ENCODE measurements around the gene DEK.

The DEK gene

GRCh38 chr6:18264923-18265377 lies 620 bp upstream of the DEK start:
- Histone ChIP-seq H3K27ac (ENCODE audit: low read depth, low read length) (peak overlapping the region; percentile 68), H3K9ac (ENCODE audit: low read depth, low read length) (peak overlapping the region; percentile 19; the same call in 1 of the 2 replicates), H3K36me3 (ENCODE audit: control insufficient read depth, insufficient read depth, low read length) (peaks cover 20% of the 10 kb centered on the region), H3K27me3 (ENCODE audit: control insufficient read depth, insufficient read depth, low read length) (no peaks in the 10 kb centered on the region), H3K4me1 (ENCODE audit: control insufficient read depth, insufficient read depth, low read length) (peaks cover 19% of the 10 kb centered on the region; the same call in 1 of the 2 replicates), H3K4me3 (ENCODE audit: low read depth, low read length) (peak overlapping the region; percentile 91), H3K9me3 (ENCODE audit: control insufficient read depth, insufficient read depth, low read length) (no peaks in the 10 kb centered on the region)

GRCh38 chr6:18263418-18264218 lies 712 bp downstream of the DEK start:
- H3K4me1 ChIP-seq (ENCODE audit: control insufficient read depth, insufficient read depth, low read length): peaks cover 19% of the 10 kb centered on the region
- H3K27me3 ChIP-seq (ENCODE audit: control insufficient read depth, insufficient read depth, low read length): no peaks in the 10 kb centered on the region
- H3K4me3 ChIP-seq (ENCODE audit: low read depth, low read length): peak overlapping the region; percentile 91
- H3K9ac ChIP-seq (ENCODE audit: low read depth, low read length): peak overlapping the region; percentile 99
- no peaks in the 10 kb centered on the region for H3K9me3 ChIP-seq (ENCODE audit: control insufficient read depth, insufficient read depth, low read length)
- peak overlapping the region; percentile 97 for H3K27ac ChIP-seq (ENCODE audit: low read depth, low read length)
- peaks cover 29% of the 10 kb centered on the region for H3K36me3 ChIP-seq (ENCODE audit: control insufficient read depth, insufficient read depth, low read length)

- Histone ChIP-seq H3K4me3 (ENCODE audit: low read depth, low read length) (peak overlapping the region; percentile 91), H3K4me1 (ENCODE audit: control insufficient read depth, insufficient read depth, low read length) (peaks cover 19% of the 10 kb centered on the region), H3K27me3 (ENCODE audit: control insufficient read depth, insufficient read depth, low read length) (no peaks in the 10 kb centered on the region), H3K36me3 (ENCODE audit: control insufficient read depth, insufficient read depth, low read length) (peaks cover 37% of the 10 kb centered on the region), H3K9ac (ENCODE audit: low read depth, low read length) (peak overlapping the region; percentile 99), H3K9me3 (ENCODE audit: control insufficient read depth, insufficient read depth, low read length) (no peaks in the 10 kb centered on the region), H3K27ac (ENCODE audit: low read depth, low read length) (peak overlapping the region; percentile 97)
These were observed 1.5 kb downstream of the DEK start for GRCh38 chr6:18262702-18263417.

- Histone ChIP-seq H3K27me3 (ENCODE audit: control insufficient read depth, insufficient read depth, low read length) (no peaks in the 10 kb centered on the region), H3K4me1 (ENCODE audit: control insufficient read depth, insufficient read depth, low read length) (peaks cover 19% of the 10 kb centered on the region), H3K9ac (ENCODE audit: low read depth, low read length) (no peak overlapping the region), H3K4me3 (ENCODE audit: low read depth, low read length) (peak overlapping the region; percentile 91), H3K9me3 (ENCODE audit: control insufficient read depth, insufficient read depth, low read length) (no peaks in the 10 kb centered on the region), H3K36me3 (ENCODE audit: control insufficient read depth, insufficient read depth, low read length) (peaks cover 47% of the 10 kb centered on the region), H3K27ac (ENCODE audit: low read depth, low read length) (peak overlapping the region; percentile 13)
These were observed 2.5 kb downstream of the DEK start for GRCh38 chr6:18261877-18262276.

GRCh38 chr6:18260448-18261106 lies 3.8 kb downstream of the DEK start:
- 0 out of 2 replicates have a peak overlapping the region, but pooled peaks have one; percentile 21 for H3K9ac ChIP-seq (ENCODE audit: low read depth, low read length)
- H3K27me3 ChIP-seq (ENCODE audit: control insufficient read depth, insufficient read depth, low read length): no peaks in the 10 kb centered on the region
- no peak overlapping the region for H3K4me3 ChIP-seq (ENCODE audit: low read depth, low read length)
- H3K4me1 ChIP-seq (ENCODE audit: control insufficient read depth, insufficient read depth, low read length): peaks cover 19% of the 10 kb centered on the region
- H3K27ac ChIP-seq (ENCODE audit: low read depth, low read length): no peak overlapping the region
- H3K9me3 ChIP-seq (ENCODE audit: control insufficient read depth, insufficient read depth, low read length): no peaks in the 10 kb centered on the region
- peaks cover 60% of the 10 kb centered on the region for H3K36me3 ChIP-seq (ENCODE audit: control insufficient read depth, insufficient read depth, low read length)

GRCh38 chr6:18259675-18260447 lies 4.5 kb downstream of the DEK start:
- Histone ChIP-seq H3K9me3 (ENCODE audit: control insufficient read depth, insufficient read depth, low read length) (no peaks in the 10 kb centered on the region), H3K4me3 (ENCODE audit: low read depth, low read length) (no peak overlapping the region), H3K27me3 (ENCODE audit: control insufficient read depth, insufficient read depth, low read length) (no peaks in the 10 kb centered on the region), H3K27ac (ENCODE audit: low read depth, low read length) (no peak overlapping the region), H3K36me3 (ENCODE audit: control insufficient read depth, insufficient read depth, low read length) (peaks cover 67% of the 10 kb centered on the region), H3K4me1 (ENCODE audit: control insufficient read depth, insufficient read depth, low read length) (peaks cover 19% of the 10 kb centered on the region), H3K9ac (ENCODE audit: low read depth, low read length) (no peak overlapping the region)

- Histone ChIP-seq H3K9ac (ENCODE audit: low read depth, low read length) (no peak overlapping the region), H3K27ac (ENCODE audit: low read depth, low read length) (no peak overlapping the region), H3K4me3 (ENCODE audit: low read depth, low read length) (no peak overlapping the region), H3K4me1 (ENCODE audit: control insufficient read depth, insufficient read depth, low read length) (no peaks in the 10 kb centered on the region; the same call in 1 of the 2 replicates), H3K9me3 (ENCODE audit: control insufficient read depth, insufficient read depth, low read length) (no peaks in the 10 kb centered on the region), H3K36me3 (ENCODE audit: control insufficient read depth, insufficient read depth, low read length) (peaks cover 92% of the 10 kb centered on the region), H3K27me3 (ENCODE audit: control insufficient read depth, insufficient read depth, low read length) (no peaks in the 10 kb centered on the region)
These were observed 9.5 kb downstream of the DEK start for GRCh38 chr6:18254793-18255192.

- Histone ChIP-seq H3K4me1 (ENCODE audit: control insufficient read depth, insufficient read depth, low read length) (no peaks in the 10 kb centered on the region), H3K9me3 (ENCODE audit: control insufficient read depth, insufficient read depth, low read length) (no peaks in the 10 kb centered on the region), H3K27ac (ENCODE audit: low read depth, low read length) (no peak overlapping the region), H3K9ac (ENCODE audit: low read depth, low read length) (no peak overlapping the region), H3K4me3 (ENCODE audit: low read depth, low read length) (no peak overlapping the region), H3K36me3 (ENCODE audit: control insufficient read depth, insufficient read depth, low read length) (peaks cover 96% of the 10 kb centered on the region), H3K27me3 (ENCODE audit: control insufficient read depth, insufficient read depth, low read length) (no peaks in the 10 kb centered on the region)
These were observed 10.7 kb downstream of the DEK start for GRCh38 chr6:18253635-18254034.

- Histone ChIP-seq H3K9me3 (ENCODE audit: control insufficient read depth, insufficient read depth, low read length) (no peaks in the 10 kb centered on the region), H3K9ac (ENCODE audit: low read depth, low read length) (no peak overlapping the region), H3K27me3 (ENCODE audit: control insufficient read depth, insufficient read depth, low read length) (no peaks in the 10 kb centered on the region), H3K4me1 (ENCODE audit: control insufficient read depth, insufficient read depth, low read length) (no peaks in the 10 kb centered on the region), H3K36me3 (ENCODE audit: control insufficient read depth, insufficient read depth, low read length) (peaks cover 96% of the 10 kb centered on the region), H3K27ac (ENCODE audit: low read depth, low read length) (no peak overlapping the region), H3K4me3 (ENCODE audit: low read depth, low read length) (no peak overlapping the region)
These were observed 15.1 kb downstream of the DEK start for GRCh38 chr6:18249271-18249670.

- H3K36me3 ChIP-seq (ENCODE audit: control insufficient read depth, insufficient read depth, low read length): peaks cover 96% of the 10 kb centered on the region
These were observed 15.6 kb downstream of the DEK start for GRCh38 chr6:18248698-18249097.

More at GRCh38 chr6:18248698-18249097, 15.6 kb downstream of the DEK start:
- H3K9ac ChIP-seq (ENCODE audit: low read depth, low read length): no peak overlapping the region
- H3K27ac ChIP-seq (ENCODE audit: low read depth, low read length): no peak overlapping the region
- H3K4me3 ChIP-seq (ENCODE audit: low read depth, low read length): no peak overlapping the region
- no peaks in the 10 kb centered on the region for H3K4me1 ChIP-seq (ENCODE audit: control insufficient read depth, insufficient read depth, low read length)
- H3K27me3 ChIP-seq (ENCODE audit: control insufficient read depth, insufficient read depth, low read length): no peaks in the 10 kb centered on the region
- no peaks in the 10 kb centered on the region for H3K9me3 ChIP-seq (ENCODE audit: control insufficient read depth, insufficient read depth, low read length)
